Parathyroid adenoma (tissue), 2 donors: Measurements from ENCODE around the gene HS3ST5.
A peak's percentile ranks its signal among the peaks of the same experiment; 100 is the strongest.

Source experiments
- H2AFZ ChIP-seq: fragments of 300-600 bp; sonication (generic); one replicate; pipeline ENCODE4 v1.7.0; 2017; ENCODE audit warnings: antibody characterized with exemption, mild to moderate bottlenecking
- H3K27ac ChIP-seq: fragments of 300-600 bp; sonication (generic); one replicate; pipeline ENCODE4 v1.7.0; 2017
- H3K27me3 ChIP-seq: fragments of 300-600 bp; sonication (generic); one replicate; pipeline ENCODE4 v1.7.0; 2017; ENCODE audit warnings: low read length; ENCODE audit not compliant: control insufficient read depth, insufficient read depth
- H3K36me3 ChIP-seq: fragments of 300-600 bp; sonication (generic); one replicate; pipeline ENCODE4 v1.7.0; 2017; ENCODE audit warnings: low read length; ENCODE audit not compliant: control insufficient read depth, insufficient read depth
- H3K4me1 ChIP-seq: fragments of 300-600 bp; sonication (generic); one replicate; pipeline ENCODE4 v1.7.0; 2017; ENCODE audit warnings: control low read depth
- H3K4me2 ChIP-seq: fragments of 300-600 bp; sonication (generic); one replicate; pipeline ENCODE4 v1.7.0; 2017; ENCODE audit warnings: low read length
- H3K4me3 ChIP-seq: fragments of 300-600 bp; sonication (generic); one replicate; pipeline ENCODE4 v1.7.0; 2017; ENCODE audit warnings: low read depth, low read length
- H3K79me2 ChIP-seq: fragments of 300-600 bp; sonication (generic); one replicate; pipeline ENCODE4 v1.7.0; 2017; ENCODE audit warnings: control low read depth
- H3K9ac ChIP-seq: fragments of 300-600 bp; sonication (generic); one replicate; pipeline ENCODE4 v1.7.0; 2017; ENCODE audit warnings: mild to moderate bottlenecking
- H3K9me3 ChIP-seq: fragments of 300-600 bp; sonication (generic); one replicate; pipeline ENCODE4 v1.7.0; 2017; ENCODE audit warnings: low read length; ENCODE audit not compliant: control insufficient read depth
- TF ChIP-seq, protein P1 (sequence below): fragments of 300-600 bp; sonication (generic); IDR thresholded peaks from one replicate; pipeline ENCODE4 v1.7.0; 2017; ENCODE audit warnings: antibody characterized with exemption, mild to moderate bottlenecking
- donor health status: primary hyperparathyroidism.

HS3ST5 gene

DNA sequence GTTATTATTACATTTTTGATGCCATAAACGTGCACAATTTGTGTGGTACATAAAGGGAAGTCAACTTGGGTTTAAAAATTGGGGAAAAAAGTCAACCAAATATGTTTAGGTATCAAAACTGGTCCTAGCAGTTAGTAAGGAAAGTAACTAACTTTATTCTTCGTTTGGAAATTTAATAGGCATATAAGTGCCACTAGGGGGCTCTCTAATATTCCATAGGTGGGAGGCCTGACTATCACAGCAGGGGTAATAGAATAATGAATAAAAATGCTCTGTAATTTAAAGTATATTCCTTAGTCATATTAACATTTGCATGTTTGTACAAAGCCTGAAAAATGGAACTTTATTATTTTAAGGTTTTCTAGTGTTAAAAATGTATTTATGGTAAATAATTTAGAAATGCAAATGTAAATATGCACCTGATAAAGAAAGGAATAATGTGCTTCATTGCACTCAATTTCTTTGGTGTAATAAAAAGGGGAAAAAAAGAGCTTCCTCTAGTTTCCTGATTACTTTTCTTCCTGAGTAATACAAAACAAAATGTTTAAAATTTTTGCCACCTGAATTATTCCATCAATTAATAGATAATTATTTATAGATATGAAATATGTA lies 246.2 kb downstream of the HS3ST5 start:
- Histone ChIP-seq H3K4me3 (no peak overlapping the region), H3K9me3 (no peaks in the 10 kb centered on the region), H2AFZ (no peak overlapping the region), H3K27ac (no peak overlapping the region), H3K36me3 (no peaks in the 10 kb centered on the region), H3K4me2 (no peak overlapping the region), H3K27me3 (no peaks in the 10 kb centered on the region), H3K9ac (no peak overlapping the region), H3K79me2 (no peaks in the 10 kb centered on the region), H3K4me1 (no peaks in the 10 kb centered on the region)
- TF ChIP-seq, protein P1, sequence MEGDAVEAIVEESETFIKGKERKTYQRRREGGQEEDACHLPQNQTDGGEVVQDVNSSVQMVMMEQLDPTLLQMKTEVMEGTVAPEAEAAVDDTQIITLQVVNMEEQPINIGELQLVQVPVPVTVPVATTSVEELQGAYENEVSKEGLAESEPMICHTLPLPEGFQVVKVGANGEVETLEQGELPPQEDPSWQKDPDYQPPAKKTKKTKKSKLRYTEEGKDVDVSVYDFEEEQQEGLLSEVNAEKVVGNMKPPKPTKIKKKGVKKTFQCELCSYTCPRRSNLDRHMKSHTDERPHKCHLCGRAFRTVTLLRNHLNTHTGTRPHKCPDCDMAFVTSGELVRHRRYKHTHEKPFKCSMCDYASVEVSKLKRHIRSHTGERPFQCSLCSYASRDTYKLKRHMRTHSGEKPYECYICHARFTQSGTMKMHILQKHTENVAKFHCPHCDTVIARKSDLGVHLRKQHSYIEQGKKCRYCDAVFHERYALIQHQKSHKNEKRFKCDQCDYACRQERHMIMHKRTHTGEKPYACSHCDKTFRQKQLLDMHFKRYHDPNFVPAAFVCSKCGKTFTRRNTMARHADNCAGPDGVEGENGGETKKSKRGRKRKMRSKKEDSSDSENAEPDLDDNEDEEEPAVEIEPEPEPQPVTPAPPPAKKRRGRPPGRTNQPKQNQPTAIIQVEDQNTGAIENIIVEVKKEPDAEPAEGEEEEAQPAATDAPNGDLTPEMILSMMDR, result peak; percentile 46

DNA sequence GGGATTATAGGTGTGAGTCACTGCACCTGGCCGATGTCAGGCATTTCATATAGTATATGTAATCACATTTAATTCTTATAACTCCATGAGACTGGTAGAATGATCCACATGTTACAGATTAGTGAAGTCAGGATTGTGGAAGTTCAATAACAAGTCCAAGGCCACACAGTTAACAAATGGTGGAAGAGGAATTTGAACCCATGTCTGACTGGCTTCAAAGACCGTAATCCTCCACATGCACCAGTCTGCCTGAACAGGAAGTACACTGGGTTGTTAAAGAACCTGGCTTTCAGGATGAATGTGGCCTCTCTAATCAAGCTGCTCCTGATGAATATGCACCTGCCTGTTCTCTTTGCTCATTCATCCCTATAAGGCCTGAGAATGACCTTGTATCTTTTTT lies 249.9 kb downstream of the HS3ST5 start:
- Histone ChIP-seq H3K4me3 (no peak overlapping the region), H3K27ac (no peak overlapping the region), H3K27me3 (no peaks in the 10 kb centered on the region), H2AFZ (no peak overlapping the region), H3K9me3 (no peaks in the 10 kb centered on the region), H3K4me1 (no peaks in the 10 kb centered on the region), H3K79me2 (no peaks in the 10 kb centered on the region), H3K4me2 (no peak overlapping the region), H3K36me3 (no peaks in the 10 kb centered on the region), H3K9ac (no peak overlapping the region)
- TF ChIP-seq, protein P1, result no peak

DNA sequence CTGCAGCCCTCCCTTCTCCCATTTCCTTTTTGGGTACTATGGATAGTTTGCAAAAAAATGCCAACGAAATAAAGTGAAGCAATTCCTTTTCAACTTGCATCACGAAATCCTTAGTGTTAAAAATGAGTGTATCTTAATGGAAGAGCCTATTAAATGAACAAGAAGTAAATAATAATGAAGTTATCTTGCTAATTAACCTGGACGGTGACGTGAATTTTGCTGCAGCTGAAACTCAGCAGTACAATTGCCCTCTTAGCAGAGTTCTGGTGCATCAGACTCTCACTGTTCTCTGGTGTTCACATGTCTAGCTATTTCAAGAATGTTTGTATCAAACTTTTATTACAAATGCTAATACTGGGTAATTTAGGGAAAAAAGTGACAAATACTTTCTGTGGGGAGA lies 252.2 kb downstream of the HS3ST5 start:
- Histone ChIP-seq H3K36me3 (no peaks in the 10 kb centered on the region), H2AFZ (no peak overlapping the region), H3K79me2 (no peaks in the 10 kb centered on the region), H3K27me3 (no peaks in the 10 kb centered on the region), H3K4me1 (no peaks in the 10 kb centered on the region), H3K4me3 (no peak overlapping the region), H3K27ac (no peak overlapping the region), H3K4me2 (no peak overlapping the region), H3K9ac (no peak overlapping the region), H3K9me3 (no peaks in the 10 kb centered on the region)
- TF ChIP-seq, protein P1, result no peak

DNA sequence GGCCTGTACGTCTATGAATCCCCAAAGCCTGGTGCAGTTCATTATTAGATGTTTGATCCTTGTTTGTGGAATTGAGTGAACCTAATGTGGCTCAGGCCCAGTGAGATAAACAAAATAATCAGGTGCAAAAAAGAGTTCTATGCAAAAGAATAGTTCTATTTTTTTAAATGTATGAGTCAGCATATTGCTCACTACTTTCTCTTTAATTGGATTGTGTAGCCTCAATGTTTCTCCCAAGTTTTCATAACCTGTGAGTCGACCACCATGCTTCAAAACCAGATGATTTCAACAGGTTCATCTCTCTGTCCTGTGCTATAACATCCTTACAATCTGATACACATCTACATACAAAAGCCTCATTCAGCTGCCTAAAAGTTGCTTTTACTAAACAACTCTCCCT lies 255.3 kb downstream of the HS3ST5 start:
- TF ChIP-seq, protein P1, result no peak
- Histone ChIP-seq H3K4me1 (no peaks in the 10 kb centered on the region), H3K36me3 (no peaks in the 10 kb centered on the region), H3K79me2 (no peaks in the 10 kb centered on the region), H3K27ac (no peak overlapping the region), H3K4me2 (no peak overlapping the region), H3K9me3 (no peaks in the 10 kb centered on the region), H2AFZ (no peak overlapping the region), H3K9ac (no peak overlapping the region), H3K27me3 (no peaks in the 10 kb centered on the region), H3K4me3 (no peak overlapping the region)

DNA sequence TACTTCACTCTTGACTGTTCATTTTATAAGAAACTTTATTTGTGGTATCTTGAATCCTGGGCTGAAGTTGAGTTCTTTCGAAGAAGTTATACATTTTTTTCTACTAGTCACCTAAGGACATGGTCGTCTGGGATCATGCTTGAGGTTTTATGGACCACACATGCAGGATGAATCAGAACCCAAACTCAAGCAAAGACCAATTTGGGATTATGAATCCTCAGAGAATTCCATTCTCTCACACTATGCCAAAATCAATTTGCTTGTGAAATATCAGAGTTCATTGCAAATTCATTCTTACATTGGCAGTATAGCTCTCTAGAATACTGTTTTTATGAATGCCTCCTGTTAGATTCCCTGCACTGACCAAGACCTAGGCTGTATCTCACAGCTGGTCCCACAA lies 257.6 kb downstream of the HS3ST5 start:
- TF ChIP-seq, protein P1, result no peak
- Histone ChIP-seq H3K4me3 (no peak overlapping the region), H3K9me3 (no peaks in the 10 kb centered on the region), H3K4me2 (no peak overlapping the region), H3K79me2 (no peaks in the 10 kb centered on the region), H3K27ac (no peak overlapping the region), H2AFZ (no peak overlapping the region), H3K36me3 (no peaks in the 10 kb centered on the region), H3K27me3 (no peaks in the 10 kb centered on the region), H3K4me1 (no peaks in the 10 kb centered on the region), H3K9ac (no peak overlapping the region)
